KMS-11 (cell line): ENCODE results near the gene CPZ.

Source experiments
- H2AFZ ChIP-seq: fragments of 200-600 bp; sonication (generic); 2 replicates; pipeline ENCODE4 v1.6.1; 2016; ENCODE audit warnings: antibody characterized with exemption, mixed run types, low read depth
- H3K27ac ChIP-seq: fragments of 200-600 bp; sonication (generic); 2 replicates; pipeline ENCODE4 v1.6.1; 2016; ENCODE audit warnings: mild to moderate bottlenecking, mixed run types
- H3K27me3 ChIP-seq: fragments of 200-600 bp; sonication (generic); 2 replicates; pipeline ENCODE4 v1.6.1; 2017; ENCODE audit warnings: mild to moderate bottlenecking, low read depth, mixed run types, moderate library complexity; ENCODE audit not compliant: insufficient read depth
- H3K36me3 ChIP-seq: fragments of 200-600 bp; sonication (generic); 2 replicates; pipeline ENCODE4 v1.6.1; 2017; ENCODE audit warnings: mild to moderate bottlenecking, mixed run types; ENCODE audit not compliant: insufficient read depth
- H3K4me1 ChIP-seq: fragments of 200-600 bp; sonication (generic); 2 replicates; pipeline ENCODE4 v1.6.1; 2016; ENCODE audit warnings: mild to moderate bottlenecking, low read depth, mixed run types; ENCODE audit not compliant: poor library complexity, severe bottlenecking
- H3K4me2 ChIP-seq: fragments of 200-600 bp; sonication (generic); 2 replicates; pipeline ENCODE4 v1.7.0; 2016; ENCODE audit warnings: mild to moderate bottlenecking, mixed run types
- H3K4me3 ChIP-seq: fragments of 200-600 bp; sonication (generic); IDR thresholded peaks from 2 replicates; pipeline ENCODE4 v1.6.1; 2017; ENCODE audit warnings: low read depth, low read length, mixed read lengths; ENCODE audit not compliant: insufficient read depth
- H3K79me2 ChIP-seq: fragments of 200-600 bp; sonication (generic); 2 replicates; pipeline ENCODE4 v1.6.1; 2016; ENCODE audit warnings: low read depth, mixed run types; ENCODE audit not compliant: insufficient read depth
- H3K9ac ChIP-seq: fragments of 200-600 bp; sonication (generic); 2 replicates; pipeline ENCODE4 v1.6.1; 2016; ENCODE audit warnings: mild to moderate bottlenecking, mixed run types
- H4K20me1 ChIP-seq: fragments of 200-600 bp; sonication (generic); 2 replicates; pipeline ENCODE4 v1.6.1; 2016; ENCODE audit warnings: mild to moderate bottlenecking, mixed run types; ENCODE audit not compliant: insufficient read depth
- CTCF ChIP-seq: fragments of 200-600 bp; sonication (generic); conservative IDR thresholded peaks from 2 replicates; pipeline ENCODE4 v1.6.1; 2017; ENCODE audit warnings: low read depth, mild to moderate bottlenecking, antibody characterized with exemption, low read length, moderate library complexity, mixed read lengths

The CPZ gene

GRCh38 chr4:8589823-8590545 is 2.6 kb upstream of the CPZ start:
- Histone ChIP-seq H3K4me2 (no peak overlapping the region), H3K79me2 (no peaks in the 10 kb centered on the region), H3K27me3 (peaks cover 7% of the 10 kb centered on the region; the same call in 1 of the 2 replicates), H3K9ac (no peak overlapping the region), H3K27ac (no peak overlapping the region), H3K4me3 (no peak overlapping the region), H3K36me3 (no peaks in the 10 kb centered on the region), H4K20me1 (no peaks in the 10 kb centered on the region), H3K4me1 (no peaks in the 10 kb centered on the region), H2AFZ (no peak overlapping the region)
- no peak for TF ChIP-seq CTCF

- Histone ChIP-seq H4K20me1 (no peaks in the 10 kb centered on the region), H3K36me3 (no peaks in the 10 kb centered on the region), H3K27ac (no peak overlapping the region), H2AFZ (no peak overlapping the region), H3K4me1 (no peaks in the 10 kb centered on the region), H3K9ac (no peak overlapping the region), H3K4me2 (no peak overlapping the region), H3K4me3 (no peak overlapping the region), H3K27me3 (peaks cover 7% of the 10 kb centered on the region; the same call in 1 of the 2 replicates), H3K79me2 (no peaks in the 10 kb centered on the region)
- no peak for TF ChIP-seq CTCF
Observed at GRCh38 chr4:8590546-8590880, 2.1 kb upstream of the CPZ start.

DNA sequence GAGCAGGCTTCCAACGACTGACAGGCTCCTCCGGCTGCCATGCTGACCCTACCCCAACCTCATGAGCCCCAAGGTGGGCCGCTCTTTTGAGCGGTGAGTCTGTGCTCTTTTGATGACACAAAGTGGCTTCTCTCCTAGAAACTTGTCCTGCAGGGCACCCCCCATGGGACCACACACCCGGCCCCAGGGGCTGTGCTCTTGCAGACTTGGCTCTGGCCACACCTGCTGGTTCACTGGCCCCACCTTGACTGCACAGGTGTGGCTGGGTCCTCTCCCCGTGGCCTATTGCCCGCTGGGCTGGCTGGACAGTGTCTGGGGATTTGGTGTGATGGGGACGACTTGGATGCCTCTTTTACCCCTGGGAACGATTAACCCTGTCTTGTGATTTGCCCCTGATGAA is 1.5 kb upstream of the CPZ start:
- H2AFZ ChIP-seq, result no peak overlapping the region
- no peaks in the 10 kb centered on the region for H4K20me1 ChIP-seq
- no peaks in the 10 kb centered on the region for H3K36me3 ChIP-seq
- no peak overlapping the region for H3K4me2 ChIP-seq
- no peak overlapping the region for H3K9ac ChIP-seq
- no peaks in the 10 kb centered on the region for H3K79me2 ChIP-seq
- H3K4me3 ChIP-seq, result no peak overlapping the region
- no peak for TF ChIP-seq CTCF
- H3K4me1 ChIP-seq, result no peaks in the 10 kb centered on the region
- H3K27ac ChIP-seq, result no peak overlapping the region
- H3K27me3 ChIP-seq, result peaks cover 7% of the 10 kb centered on the region; the same call in 1 of the 2 replicates

GRCh38 chr4:8591626-8592365 is 769 bp upstream of the CPZ start:
- no peak for TF ChIP-seq CTCF
- no peaks in the 10 kb centered on the region for H3K4me1 ChIP-seq
- H3K4me3 ChIP-seq, result no peak overlapping the region
- no peak overlapping the region for H3K27ac ChIP-seq
- no peaks in the 10 kb centered on the region for H3K79me2 ChIP-seq
- peaks cover 7% of the 10 kb centered on the region; the same call in 1 of the 2 replicates for H3K27me3 ChIP-seq
- no peaks in the 10 kb centered on the region for H3K36me3 ChIP-seq
- H3K9ac ChIP-seq, result no peak overlapping the region
- no peak overlapping the region for H3K4me2 ChIP-seq
- no peaks in the 10 kb centered on the region for H4K20me1 ChIP-seq
- no peak overlapping the region for H2AFZ ChIP-seq
